HG03571 (cell line): ENCODE results near the gene SLC5A8.
"Not testable (repeated sequence)": the region's sequence is repeated elsewhere in the genome, so short reads cannot be mapped to it uniquely, and the experiment has no call there.

ENCODE experiments used
- ATAC-seq: cut with Tn5 transposase; IDR thresholded peaks from one replicate; pipeline ENCODE4 v1.9.1; 2021; ENCODE audit not compliant: unreplicated experiment

SLC5A8 gene

DNA sequence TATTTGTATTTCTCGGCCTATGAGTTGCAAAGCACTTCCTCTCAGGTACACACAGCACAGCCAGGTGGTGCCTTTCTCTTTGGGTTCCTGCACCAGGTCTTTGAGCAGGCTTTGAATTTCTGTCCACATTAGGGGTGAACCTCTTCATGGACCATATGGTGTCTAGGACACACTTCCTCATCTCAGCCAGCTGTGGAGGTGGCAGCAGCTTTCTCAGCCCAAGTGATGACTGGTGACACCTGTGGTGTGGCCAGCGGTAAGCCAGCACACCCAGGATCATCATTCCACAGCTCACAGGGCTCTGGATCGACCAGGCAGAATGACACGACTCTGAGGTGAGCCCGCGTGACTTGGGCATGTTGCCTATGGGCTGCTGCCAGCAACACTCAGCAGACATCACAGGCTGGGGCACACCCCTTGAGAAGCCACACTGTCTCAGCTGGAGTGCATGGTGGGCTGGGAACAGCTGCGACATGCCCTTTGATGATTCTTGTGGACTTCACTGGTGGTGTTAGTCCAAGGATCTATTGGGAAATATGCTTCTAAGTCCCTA is 36.8 kb downstream of the SLC5A8 start:
- no peak for ATAC-seq

DNA sequence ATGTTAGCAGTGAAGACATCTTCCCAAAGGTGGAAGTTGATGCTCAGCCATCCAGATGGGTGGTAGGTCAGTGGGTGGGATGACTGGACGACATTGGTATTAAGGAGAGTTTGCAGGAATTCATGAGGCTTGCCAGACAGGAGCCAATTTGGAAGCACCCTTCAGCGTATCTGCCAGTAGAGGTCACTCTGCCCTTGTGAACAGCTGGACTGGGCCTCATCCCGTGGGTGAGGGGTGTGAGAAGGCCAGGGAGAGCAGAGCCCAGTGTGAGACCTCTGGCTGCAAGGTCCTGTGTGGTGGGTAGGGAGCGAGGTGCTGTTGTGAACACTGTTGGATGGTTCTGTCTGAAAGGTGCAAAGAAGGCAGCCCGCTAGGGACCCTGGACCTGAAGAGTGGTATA is 37.7 kb downstream of the SLC5A8 start:
- no peak for ATAC-seq

DNA sequence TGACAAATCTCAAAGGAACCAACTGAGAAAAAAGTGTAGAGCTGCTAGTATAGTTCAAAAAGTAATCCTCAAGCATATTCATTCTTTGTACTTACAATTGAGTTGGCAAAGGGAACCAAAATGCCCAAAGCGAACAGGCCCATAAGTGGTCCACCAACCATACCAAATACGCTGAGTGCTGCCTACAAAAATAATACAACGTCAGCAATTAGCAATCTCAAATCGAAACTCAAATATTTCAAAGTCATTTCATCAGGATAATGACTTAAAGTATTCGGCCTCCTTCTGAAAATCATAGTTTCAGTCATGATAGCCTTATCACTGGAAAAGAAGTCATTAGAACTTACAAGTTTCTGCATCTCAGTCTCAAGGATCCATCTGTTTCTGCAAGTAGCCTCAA is 42.0 kb downstream of the SLC5A8 start:
- no peak for ATAC-seq

DNA sequence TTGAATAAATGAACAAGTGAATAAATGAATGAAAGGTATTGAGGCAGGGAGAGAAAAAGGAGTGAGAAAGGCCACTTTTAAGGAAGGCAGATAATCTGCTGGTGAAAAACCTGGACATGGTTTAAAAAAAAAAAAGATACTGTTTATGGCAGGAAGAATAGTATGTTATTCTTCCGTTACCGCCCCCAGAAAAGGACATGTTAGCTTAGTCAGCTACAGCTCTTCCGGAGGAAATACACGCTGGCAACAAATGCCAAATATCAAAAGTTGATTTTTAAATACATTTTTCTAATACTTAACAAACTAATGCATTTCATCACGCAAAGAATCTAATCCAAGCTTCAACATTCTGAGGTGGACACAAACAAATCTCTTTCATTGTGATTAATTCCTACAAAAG is 43.2 kb downstream of the SLC5A8 start:
- no peak for ATAC-seq

DNA sequence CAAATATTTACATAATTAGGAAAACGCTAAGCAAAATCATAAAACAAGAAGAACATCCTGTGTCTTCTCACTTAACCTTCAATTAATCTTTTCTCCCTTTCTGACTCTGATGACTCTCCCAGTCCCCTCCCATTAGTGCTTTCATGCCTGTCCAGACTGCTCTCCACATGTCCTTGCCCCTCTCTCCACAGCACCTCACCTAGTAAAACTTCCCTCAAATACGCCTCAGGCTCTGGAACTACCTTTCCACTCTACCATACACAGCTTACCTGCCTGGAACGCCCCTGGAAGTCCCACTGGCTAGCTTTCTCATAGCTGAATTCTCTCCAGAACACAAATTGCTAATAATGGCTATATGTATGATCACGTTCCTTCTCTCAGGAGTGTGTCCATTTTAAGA is 44.7 kb downstream of the SLC5A8 start:
- ATAC-seq, result no peak

DNA sequence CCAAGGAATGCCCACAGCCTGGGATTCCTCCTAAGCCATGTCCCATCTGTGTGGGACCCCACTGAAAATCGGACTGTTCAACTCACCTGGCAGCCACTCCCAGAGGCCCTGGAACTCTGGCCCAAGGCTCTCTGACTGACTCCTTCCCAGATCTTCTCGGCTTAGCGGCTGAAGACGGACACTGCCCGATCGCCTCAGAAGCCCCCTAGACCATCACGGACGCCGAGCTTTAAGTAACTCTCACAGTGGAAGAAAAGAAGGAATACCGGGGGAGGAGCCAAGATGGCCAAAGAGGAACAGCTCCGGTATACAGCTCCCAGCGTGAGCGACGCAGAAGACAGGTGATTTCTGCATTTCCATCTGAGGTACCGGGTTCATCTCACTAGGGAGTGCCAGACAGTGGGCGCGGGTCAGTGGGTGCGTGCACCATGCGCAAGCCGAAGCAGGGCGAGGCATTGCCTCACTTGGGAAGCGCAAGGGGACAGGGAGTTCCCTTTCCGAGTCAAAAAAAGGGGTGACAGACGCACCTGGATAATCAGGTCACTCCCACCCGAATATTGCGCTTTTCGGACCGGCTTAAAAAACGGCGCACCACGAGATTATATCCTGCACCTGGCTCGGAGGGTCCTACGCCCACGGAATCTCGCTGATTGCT is 64.1 kb downstream of the SLC5A8 start:
- not testable (repeated sequence) for ATAC-seq

DNA sequence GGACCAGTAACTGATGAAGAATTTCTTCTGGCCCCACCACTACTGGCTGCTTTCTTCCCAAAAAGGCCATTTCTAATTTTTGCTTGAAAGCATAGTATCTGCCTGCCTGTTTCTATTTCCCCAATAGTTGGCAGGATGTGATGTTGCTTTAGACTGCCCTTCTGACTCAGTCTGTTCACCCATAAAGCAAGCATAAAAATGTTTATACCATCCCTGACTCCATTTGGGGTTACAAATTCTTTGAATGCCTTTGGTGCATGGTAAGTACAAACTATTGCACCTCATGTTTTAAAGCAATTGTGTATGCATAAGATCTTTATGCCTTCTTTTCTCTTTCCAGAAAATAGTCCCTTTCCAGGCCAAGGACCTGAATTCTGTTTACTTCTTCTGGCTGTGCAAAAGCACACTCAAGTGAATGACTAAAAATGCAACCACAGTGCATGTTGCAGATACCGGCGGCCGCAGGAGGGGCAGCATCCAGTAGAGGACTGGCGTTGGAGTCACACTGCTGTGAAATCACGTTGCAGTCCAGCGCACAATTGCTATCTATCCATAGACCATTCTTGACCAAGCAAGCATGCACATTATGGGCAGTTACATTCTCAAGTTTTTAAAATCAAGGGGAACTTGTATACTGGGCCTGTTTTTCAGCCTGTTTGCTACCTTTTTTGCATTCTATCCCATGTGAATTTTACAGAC is 82.4 kb downstream of the SLC5A8 start:
- no peak for ATAC-seq

DNA sequence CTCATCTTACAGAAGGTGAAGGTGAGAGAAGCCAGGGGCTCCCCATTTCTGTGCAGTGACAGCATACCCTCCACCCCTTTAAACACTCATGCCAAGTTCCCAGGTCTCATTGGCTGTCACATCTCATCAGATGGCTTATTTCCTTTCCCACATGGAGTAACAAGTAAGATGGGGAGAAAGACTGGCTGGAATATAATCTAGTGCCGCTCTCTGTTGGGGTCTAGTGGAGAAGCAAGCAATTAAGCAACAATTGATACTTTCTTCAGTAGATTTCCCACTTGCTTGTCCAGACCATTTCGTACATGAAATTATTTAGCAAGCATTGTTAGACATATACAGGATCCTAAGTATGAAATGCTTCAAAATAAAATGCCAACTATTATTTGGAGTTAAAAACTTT is 92.2 kb downstream of the SLC5A8 start:
- no peak for ATAC-seq

DNA sequence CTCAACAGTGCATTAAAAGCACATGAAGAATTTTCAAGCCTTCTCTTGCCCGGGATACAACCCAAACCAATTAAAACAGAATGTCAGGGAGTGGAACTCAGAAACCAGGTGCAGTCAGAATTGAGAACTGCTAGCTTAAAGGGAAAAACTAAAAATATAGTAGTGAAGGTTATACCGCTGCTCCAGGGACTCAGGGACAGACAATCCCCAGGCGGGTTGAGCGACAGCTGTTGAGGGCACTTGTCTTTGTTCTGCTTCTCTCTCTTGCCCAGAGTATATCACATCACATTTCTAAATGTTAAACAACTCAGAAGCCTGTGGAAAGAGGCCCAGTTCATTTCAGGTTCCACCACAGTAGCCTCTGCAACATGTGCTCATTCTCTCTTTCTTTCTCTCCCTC is 93.1 kb downstream of the SLC5A8 start:
- no peak for ATAC-seq

DNA sequence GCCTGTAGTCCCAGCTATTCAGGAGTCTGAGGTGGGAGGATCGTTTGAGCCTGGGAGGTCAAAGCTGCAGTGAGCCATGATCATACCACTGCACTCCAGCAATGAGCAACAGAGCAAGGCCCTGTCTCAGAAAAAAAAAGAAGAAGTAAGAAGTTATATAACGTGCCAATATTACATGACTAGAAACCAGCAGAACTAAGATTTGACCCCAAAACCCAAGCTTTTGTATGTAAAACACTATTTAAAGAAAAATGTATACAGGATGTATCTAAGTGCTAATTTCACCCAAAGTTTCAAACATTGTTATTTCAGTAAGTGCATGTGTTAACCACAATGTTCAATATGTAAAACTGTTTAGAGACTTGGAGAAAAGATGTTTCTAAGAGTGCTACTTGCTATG is 94.7 kb downstream of the SLC5A8 start:
- no peak for ATAC-seq

DNA sequence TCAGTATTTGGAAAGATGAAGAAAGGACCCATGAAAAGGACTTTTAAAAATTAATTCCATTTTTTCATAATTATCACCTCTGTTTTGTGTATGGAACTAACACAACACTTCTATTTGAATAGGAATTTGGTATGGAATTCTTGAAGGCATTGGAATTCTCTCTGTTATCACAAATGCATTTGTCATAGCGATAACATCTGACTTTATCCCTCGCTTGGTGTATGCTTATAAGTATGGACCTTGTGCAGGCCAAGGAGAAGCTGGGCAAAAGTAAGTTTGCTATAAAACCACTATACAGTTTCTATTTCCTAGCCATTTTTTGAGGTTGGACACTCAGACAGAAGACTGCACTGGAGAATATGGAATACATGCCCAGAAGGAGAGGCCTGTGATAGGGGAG is 98.6 kb downstream of the SLC5A8 start:
- ATAC-seq, result no peak

DNA sequence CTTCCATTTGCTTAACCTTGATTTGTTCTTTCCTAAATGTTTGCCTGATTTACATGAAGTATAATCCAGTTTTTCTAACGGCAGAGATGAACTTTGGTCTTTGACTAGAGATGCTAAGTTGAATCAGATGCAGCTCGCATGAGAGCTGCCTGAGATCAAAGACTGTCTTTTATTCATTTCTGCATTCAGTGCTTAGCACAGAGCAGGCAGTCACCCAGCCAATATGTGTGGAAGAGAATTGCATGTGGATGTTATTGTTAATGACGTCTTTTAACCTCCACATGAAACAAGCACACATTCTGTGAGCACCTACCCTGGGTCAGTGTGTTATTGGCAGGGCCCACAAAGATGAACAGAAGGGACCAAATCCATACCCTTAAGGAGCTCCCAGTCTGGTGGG is 99.2 kb downstream of the SLC5A8 start:
- no peak for ATAC-seq

DNA sequence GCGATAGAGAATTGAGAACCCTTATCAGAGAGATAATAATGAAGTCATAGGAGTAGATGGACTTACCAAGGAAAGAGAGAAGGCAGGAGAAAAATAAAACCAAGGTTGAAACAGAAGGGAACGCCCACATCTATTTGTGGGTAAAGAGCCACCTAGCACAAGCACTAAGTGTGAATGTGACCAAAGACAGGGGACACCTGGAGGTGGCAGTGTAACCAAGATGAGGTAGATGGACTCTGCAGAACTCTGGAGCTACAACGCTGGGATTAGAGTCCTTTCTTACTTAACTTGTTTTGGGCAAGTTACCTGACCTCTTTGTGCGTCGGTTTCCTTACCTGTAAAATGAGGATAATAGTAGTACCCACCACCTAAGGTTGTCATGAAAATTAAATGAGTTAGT is 101.9 kb downstream of the SLC5A8 start:
- ATAC-seq, result no peak

DNA sequence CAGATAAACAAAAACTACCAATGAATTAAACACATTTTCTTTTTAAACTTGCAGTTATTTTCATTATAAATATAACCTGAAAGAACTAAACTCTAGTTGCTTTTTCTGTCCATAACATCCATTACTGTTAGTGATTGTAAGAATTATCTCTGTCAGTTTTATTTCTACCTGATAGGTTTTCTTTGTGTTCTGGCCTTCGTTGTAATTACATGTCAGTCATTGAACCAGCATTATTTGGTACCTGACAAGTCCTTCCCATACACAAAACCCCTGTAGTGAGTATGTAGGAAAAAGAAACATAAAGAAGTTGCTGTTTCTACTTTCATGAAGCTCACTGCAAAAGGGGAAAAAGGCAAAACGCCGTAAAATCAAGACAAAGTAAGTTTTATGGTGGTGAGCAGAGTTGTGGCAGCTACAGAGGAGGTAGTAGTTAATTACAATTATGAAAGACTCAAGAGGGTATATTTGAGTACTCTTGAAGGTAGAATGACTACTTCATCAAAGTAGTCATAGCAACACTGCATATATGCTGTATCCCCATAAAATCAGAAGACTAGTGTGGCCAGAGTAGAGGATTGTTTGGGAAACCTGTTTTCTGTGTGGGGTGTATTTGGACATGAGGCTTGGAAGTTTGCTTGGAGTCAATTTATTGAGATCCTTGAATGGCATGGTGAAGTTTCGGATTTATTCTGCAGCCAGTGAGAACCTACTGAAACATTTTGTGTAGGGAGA is 102.8 kb downstream of the SLC5A8 start:
- ATAC-seq, result no peak
